ENCODE data around the gene MGLL.

- TF ChIP-seq CTCF (conservative IDR thresholded peaks at IDR 0.05; ENCODE audit: low read length): no peak
- no peak for TF ChIP-seq EZH2phosphoT487 (IDR thresholded peaks at IDR 0.05; ENCODE audit: borderline replicate concordance, low read depth, low read length)
Measured at GRCh38 chr3:127834771-127835170, 12.5 kb upstream of the MGLL start.

Data from OCI-LY7 (cell line).